ENCODE data around the gene SRSF1. TPM values are rescaled to one million over a fixed set of nuclear protein-coding genes. Genes with fewer than 3 reads are reported as not detected.

SRSF1 gene
- total and polyA plus RNA-seq, 10 donors: 65.8 to 213 (median 172) TPM

- DNase-seq: no peak
- H3K27me3 ChIP-seq (replicated peaks in 1 of 7): peaks cover 0 to 26% (median 0%) of the 10 kb centered on the region in 7 donors
- H3K27ac ChIP-seq: no peak overlapping the region
- H3K9me3 ChIP-seq: no peaks in the 10 kb centered on the region
- TF ChIP-seq POLR2A (IDR thresholded peaks at IDR 0.05): no peak
- TF ChIP-seq CTCF (IDR thresholded peaks at IDR 0.05 in 8 of 11, conservative IDR thresholded peaks at IDR 0.05 in 3 of 11): no peak
- no peak for TF ChIP-seq POLR2AphosphoS5 (IDR thresholded peaks at IDR 0.05)
- H3K36me3 ChIP-seq: no peaks in the 10 kb centered on the region
- intact Hi-C loops (cut with DNase I; ENCODE audit: low total_unique reads): no loop called here
- WGBS, 5 donors: 49 to 74% (median 52%) methylated on average over 3 of the region's 3 CpGs
- H3K4me3 ChIP-seq: no peak overlapping the region
- H3K4me1 ChIP-seq: no peaks in the 10 kb centered on the region
Measured at GRCh38 chr17:58019039-58019438, 12.0 kb upstream of the SRSF1 start.

GRCh38 chr17:58010067-58010799, 3.2 kb upstream of the SRSF1 start:
- no peak overlapping the region for H3K4me3 ChIP-seq
- TF ChIP-seq POLR2A (IDR thresholded peaks at IDR 0.05) (no peak), CTCF (IDR thresholded peaks at IDR 0.05 in 8 of 11, conservative IDR thresholded peaks at IDR 0.05 in 3 of 11) (no peak), POLR2AphosphoS5 (IDR thresholded peaks at IDR 0.05) (no peak)
- intact Hi-C loops (cut with DNase I; ENCODE audit: low total_unique reads): no loop called here
- no peak for DNase-seq
- no peaks in the 10 kb centered on the region for H3K27me3 ChIP-seq (replicated peaks in 1 of 7)
- peaks cover 8 to 23% (median 18%) of the 10 kb centered on the region in 6 donors for H3K4me1 ChIP-seq
- WGBS, 5 donors: 95 to 99% (median 97%) methylated on average over 10 of the region's 10 CpGs
- peaks cover 0 to 7% (median 5%) of the 10 kb centered on the region in 6 donors for H3K36me3 ChIP-seq
- H3K27ac ChIP-seq: no peak overlapping the region
- H3K9me3 ChIP-seq: no peaks in the 10 kb centered on the region

GRCh38 chr17:58007781-58008706, 998 bp upstream of the SRSF1 start:
- Histone ChIP-seq H3K27ac (peak overlapping the region; percentile 85 to 100 (median 98)), H3K4me3 (peak overlapping the region; percentile 48 to 97 (median 85)), H3K9me3 (no peaks in the 10 kb centered on the region), H3K27me3 (replicated peaks in 1 of 7) (no peaks in the 10 kb centered on the region), H3K4me1 (peaks cover 26 to 45% (median 40%) of the 10 kb centered on the region in 6 donors), H3K36me3 (peaks cover 0 to 29% (median 26%) of the 10 kb centered on the region in 6 donors)
- DNase-seq: no peak
- no peak for TF ChIP-seq POLR2A (IDR thresholded peaks at IDR 0.05)
- TF ChIP-seq POLR2AphosphoS5 (IDR thresholded peaks at IDR 0.05): no peak
- TF ChIP-seq CTCF (IDR thresholded peaks at IDR 0.05 in 8 of 11, conservative IDR thresholded peaks at IDR 0.05 in 3 of 11): no peak
- 27 to 35% (median 29%) methylated on average over 47 of the region's 47 CpGs for WGBS, 5 donors
- intact Hi-C loops (cut with DNase I; ENCODE audit: low total_unique reads): loop anchor here (10.0 kb wide), 1 partner anchor 77 kb away; the partner anchor contains the start of gene DYNLL2
